ENCODE results near the gene SLC25A26.

- peak; percentile 79 to 93 (median 89) for TF ChIP-seq CTCF (IDR thresholded peaks at IDR 0.05)
- no peak for TF ChIP-seq POLR2A (IDR thresholded peaks at IDR 0.05)
- TF ChIP-seq EP300 (IDR thresholded peaks at IDR 0.05), result peak in 1 of 2 donors; percentile 36
Observed at GRCh38 chr3:66407611-66408218, 186.9 kb downstream of the SLC25A26 start.

Data from tibial nerve (tissue), 4 donors.